NB4 (cell line): ENCODE data around the gene SWT1.

Source experiments
- CTCF ChIP-seq: IDR thresholded peaks from one replicate; pipeline ENCODE4 v1.5.1; 2012; ENCODE audit warnings: low read depth, low read length
- MAX ChIP-seq: IDR thresholded peaks from 2 replicates; pipeline ENCODE4 v1.6.1; 2011; ENCODE audit warnings: low read depth, low read length
- MYC ChIP-seq: IDR thresholded peaks from 2 replicates; pipeline ENCODE4 v1.6.1; 2011; ENCODE audit warnings: low read depth, low read length
- POLR2A ChIP-seq: IDR thresholded peaks from 2 replicates; pipeline ENCODE4 v1.6.1; 2011; ENCODE audit warnings: mild to moderate bottlenecking; ENCODE audit not compliant: insufficient read length; ENCODE audit errors: extremely low read depth

- TF ChIP-seq CTCF (no peak), POLR2A (no peak), MAX (no peak), MYC (no peak)
Observed at GRCh38 chr1:185227161-185227560, 70.2 kb downstream of the SWT1 start.
